ENCODE measurements around the gene VEZT. TPM values are rescaled to one million over a fixed set of nuclear protein-coding genes. Genes with fewer than 3 reads are reported as not detected.

Gene VEZT
- polyA plus RNA-seq, 1 of the 3 experiments (the other 2 are of a cell fraction) = 41.2 TPM

DNA sequence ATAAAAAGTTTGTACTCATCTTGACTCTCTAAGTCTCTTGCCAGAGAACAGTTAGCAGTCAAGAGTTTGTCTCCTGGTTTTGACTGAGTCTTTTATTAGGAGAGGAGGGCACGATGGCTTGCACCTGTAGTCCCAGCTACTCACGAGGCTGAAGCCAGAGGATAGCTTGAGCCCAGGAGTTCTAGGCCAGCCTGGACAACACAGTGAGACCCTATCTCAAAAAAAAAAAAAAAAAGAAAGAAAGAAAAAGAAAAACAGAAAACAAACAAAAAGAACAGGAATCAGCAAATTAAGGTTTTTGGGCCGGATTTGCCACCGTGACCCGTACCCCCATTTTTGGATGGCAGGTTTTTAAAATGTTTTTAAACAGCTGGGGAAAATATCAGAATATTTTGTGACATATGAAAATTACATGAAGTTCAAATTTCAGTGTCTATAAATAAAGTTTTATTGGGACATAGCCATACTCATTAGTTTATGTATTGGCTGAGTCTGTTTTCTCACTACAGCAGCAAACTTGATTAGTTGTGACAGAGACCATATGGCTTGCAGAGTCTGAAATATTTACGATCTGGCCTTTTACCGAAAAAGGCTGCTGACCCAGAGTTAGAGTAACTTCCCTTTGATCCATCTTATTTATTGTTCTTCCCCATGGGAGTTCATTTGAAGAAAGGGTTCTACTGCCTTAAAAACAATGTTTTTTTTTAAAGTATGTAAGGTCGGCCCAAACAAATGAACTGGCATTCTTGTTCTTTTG is 31.2 kb downstream of the VEZT start:
- 63% methylated on average over 8 of the region's 8 CpGs for WGBS (ENCODE audit: low lambda C conversion rate)
- H3F3A ChIP-seq (replicated peaks; ENCODE audit: insufficient read depth) = peaks cover 31% of the 10 kb centered on the region
- H2AFZ ChIP-seq (ENCODE audit: low read depth) = no peak overlapping the region
- H3K27me3 ChIP-seq (ENCODE audit: insufficient read depth) = no peaks in the 10 kb centered on the region
- peak; percentile 46 for DNase-seq
- H3K9me2 ChIP-seq = no peaks in the 10 kb centered on the region
- CTCF ChIA-PET = no interaction called here
- H3K27ac ChIP-seq (ENCODE audit: low read depth in 2 of 2, low read length in 1 of 2) = peak overlapping the region; percentile 65 to 78
- H4K20me1 ChIP-seq (ENCODE audit: insufficient read depth) = peaks cover 29% of the 10 kb centered on the region
- H3K4me2 ChIP-seq = no peak overlapping the region; the same call in 1 of the 2 replicates
- POLR2A ChIA-PET = no interaction called here
- H3K4me1 ChIP-seq (ENCODE audit: control insufficient read depth in 1 of 2, insufficient read depth in 2 of 2, low read depth in 1 of 2, low read length in 1 of 2) = peaks cover 7 to 34% of the 10 kb centered on the region in 2 experiments; a peak in 3 of 4 replicates
- peaks cover 13 to 27% of the 10 kb centered on the region in 2 experiments for H3K36me3 ChIP-seq (replicated peaks in 1 of 2; ENCODE audit: control insufficient read depth in 1 of 2, insufficient read depth in 2 of 2, low read length in 1 of 2)
- H3K79me2 ChIP-seq (ENCODE audit: insufficient read depth) = peaks cover 84% of the 10 kb centered on the region
- H3K9me3 ChIP-seq = no peaks in the 10 kb centered on the region
- no peak overlapping the region for H3K4me3 ChIP-seq (ENCODE audit: low read depth in 2 of 2, low read length in 1 of 2)
- no peak overlapping the region for H3K9ac ChIP-seq
- no peak for TF ChIP-seq REST (IDR thresholded peaks at IDR 0.05; ENCODE audit: low read depth, low read length)
- TF ChIP-seq TAF1 (IDR thresholded peaks at IDR 0.05; ENCODE audit: borderline replicate concordance, low read depth, low read length) = no peak
- peak; percentile 83 for TF ChIP-seq MEF2A (IDR thresholded peaks at IDR 0.05; ENCODE audit: borderline replicate concordance, low read depth)
- no peak for TF ChIP-seq RFX5 (IDR thresholded peaks at IDR 0.05; ENCODE audit: low read length)
- TF ChIP-seq FOXJ3 (CRISPR knock-in tag; IDR thresholded peaks at IDR 0.05) = no peak
- no peak for TF ChIP-seq NRF1 (IDR thresholded peaks at IDR 0.05; ENCODE audit: low read depth, low read length)
- TF ChIP-seq, protein P1, sequence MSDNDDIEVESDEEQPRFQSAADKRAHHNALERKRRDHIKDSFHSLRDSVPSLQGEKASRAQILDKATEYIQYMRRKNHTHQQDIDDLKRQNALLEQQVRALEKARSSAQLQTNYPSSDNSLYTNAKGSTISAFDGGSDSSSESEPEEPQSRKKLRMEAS (IDR thresholded peaks at IDR 0.05; ENCODE audit: low read depth) = peak; percentile 57; the same call in 1 of the 2 replicates
- TF ChIP-seq ELF1 (IDR thresholded peaks at IDR 0.05) = 0 out of 2 replicates have a peak, but pooled peaks have one; percentile 27
- no peak for TF ChIP-seq GATA2 (CRISPR knock-in tag; IDR thresholded peaks at IDR 0.05)
- TF ChIP-seq, protein P2, sequence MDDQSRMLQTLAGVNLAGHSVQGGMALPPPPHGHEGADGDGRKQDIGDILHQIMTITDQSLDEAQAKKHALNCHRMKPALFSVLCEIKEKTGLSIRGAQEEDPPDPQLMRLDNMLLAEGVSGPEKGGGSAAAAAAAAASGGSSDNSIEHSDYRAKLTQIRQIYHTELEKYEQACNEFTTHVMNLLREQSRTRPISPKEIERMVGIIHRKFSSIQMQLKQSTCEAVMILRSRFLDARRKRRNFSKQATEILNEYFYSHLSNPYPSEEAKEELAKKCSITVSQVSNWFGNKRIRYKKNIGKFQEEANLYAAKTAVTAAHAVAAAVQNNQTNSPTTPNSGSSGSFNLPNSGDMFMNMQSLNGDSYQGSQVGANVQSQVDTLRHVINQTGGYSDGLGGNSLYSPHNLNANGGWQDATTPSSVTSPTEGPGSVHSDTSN (IDR thresholded peaks at IDR 0.05) = peak; percentile 98
- peak; percentile 100 for TF ChIP-seq TCF12 (IDR thresholded peaks at IDR 0.05)
- no peak for TF ChIP-seq CTCF (IDR thresholded peaks at IDR 0.05)
- TF ChIP-seq IRF3 (IDR thresholded peaks at IDR 0.05; ENCODE audit: low read depth, low read length) = no peak
- TF ChIP-seq USF1 (IDR thresholded peaks at IDR 0.05; ENCODE audit: borderline replicate concordance, low read depth) = no peak
- TF ChIP-seq JUND (IDR thresholded peaks at IDR 0.05) = peak; percentile 80
- TF ChIP-seq SIN3A (IDR thresholded peaks at IDR 0.05; ENCODE audit: borderline replicate concordance, low read depth, low read length) = peak; percentile 81
- peak; percentile 91 for TF ChIP-seq RCOR1 (IDR thresholded peaks at IDR 0.05; ENCODE audit: low read length)
- no peak for TF ChIP-seq MXI1 (IDR thresholded peaks at IDR 0.05; ENCODE audit: low read depth, low read length)
- peak; percentile 78 for TF ChIP-seq NFIC (IDR thresholded peaks at IDR 0.05; ENCODE audit: borderline replicate concordance)
- no peak; the same call in 1 of the 2 replicates for TF ChIP-seq ZBTB33 (IDR thresholded peaks at IDR 0.05; ENCODE audit: borderline replicate concordance, low read depth)
- TF ChIP-seq GABPA (IDR thresholded peaks at IDR 0.05; ENCODE audit: low read depth) = no peak
- peak; percentile 24; the same call in 1 of the 2 replicates for TF ChIP-seq FOSL2 (IDR thresholded peaks at IDR 0.05; ENCODE audit: borderline replicate concordance, low read depth)
